Measurements from ENCODE around the gene SLC25A47.
"Not testable (repeated sequence)": the region's sequence is repeated elsewhere in the genome, so short reads cannot be mapped to it uniquely, and the experiment has no call there.

Gene SLC25A47

GRCh38 chr14:100296106-100296651 is 27.0 kb upstream of the SLC25A47 start:
- H3K4me1 ChIP-seq (ENCODE audit: control insufficient read depth in 1 of 2, insufficient read depth in 2 of 2, low read length in 2 of 2) = peaks cover 6 to 14% of the 10 kb centered on the region in 2 donors
- H3K36me3 ChIP-seq (ENCODE audit: control insufficient read depth in 1 of 2, insufficient read depth in 2 of 2, low read length in 2 of 2) = peaks cover 0 to 16% of the 10 kb centered on the region in 2 donors
- H3K27me3 ChIP-seq (ENCODE audit: control insufficient read depth in 1 of 2, insufficient read depth in 2 of 2, low read length in 2 of 2) = no peaks in the 10 kb centered on the region
- H3K9me3 ChIP-seq (ENCODE audit: control insufficient read depth in 1 of 2, low read length in 2 of 2) = no peaks in the 10 kb centered on the region
- no peak overlapping the region for H3K4me3 ChIP-seq (ENCODE audit: low read depth in 1 of 2, low read length in 2 of 2)
- no peak overlapping the region for H3K27ac ChIP-seq (ENCODE audit: low read depth, low read length)
- no peak overlapping the region for H3K9ac ChIP-seq (ENCODE audit: low read depth in 1 of 2, low read length in 2 of 2)

- H3K4me3 ChIP-seq (ENCODE audit: low read depth in 1 of 2, low read length in 2 of 2); H3K9ac ChIP-seq (ENCODE audit: low read depth in 1 of 2, low read length in 2 of 2); H3K27me3 ChIP-seq (ENCODE audit: control insufficient read depth in 1 of 2, insufficient read depth in 2 of 2, low read length in 2 of 2); H3K9me3 ChIP-seq (ENCODE audit: control insufficient read depth in 1 of 2, low read length in 2 of 2): not testable (repeated sequence)
- H3K4me1 ChIP-seq (ENCODE audit: control insufficient read depth in 1 of 2, insufficient read depth in 2 of 2, low read length in 2 of 2) = peaks cover 6 to 14% of the 10 kb centered on the region in 2 donors
- H3K27ac ChIP-seq (ENCODE audit: low read depth, low read length) = peak overlapping the region; percentile 39
- H3K36me3 ChIP-seq (ENCODE audit: control insufficient read depth in 1 of 2, insufficient read depth in 2 of 2, low read length in 2 of 2) = peaks cover 0 to 13% of the 10 kb centered on the region in 2 donors
Observed at GRCh38 chr14:100296729-100297128, 26.4 kb upstream of the SLC25A47 start.

- Histone ChIP-seq H3K27me3 (ENCODE audit: control insufficient read depth in 1 of 2, insufficient read depth in 2 of 2, low read length in 2 of 2) (no peaks in the 10 kb centered on the region), H3K4me1 (ENCODE audit: control insufficient read depth in 1 of 2, insufficient read depth in 2 of 2, low read length in 2 of 2) (peaks cover 6 to 14% of the 10 kb centered on the region in 2 donors), H3K9ac (ENCODE audit: low read depth in 1 of 2, low read length in 2 of 2) (no peak overlapping the region), H3K36me3 (ENCODE audit: control insufficient read depth in 1 of 2, insufficient read depth in 2 of 2, low read length in 2 of 2) (peaks cover 0 to 10% of the 10 kb centered on the region in 2 donors), H3K27ac (ENCODE audit: low read depth, low read length) (peak overlapping the region; percentile 39), H3K4me3 (ENCODE audit: low read depth in 1 of 2, low read length in 2 of 2) (no peak overlapping the region), H3K9me3 (ENCODE audit: control insufficient read depth in 1 of 2, low read length in 2 of 2) (no peaks in the 10 kb centered on the region)
Observed at GRCh38 chr14:100297320-100298300, 25.5 kb upstream of the SLC25A47 start.

GRCh38 chr14:100298551-100299237 is 24.4 kb upstream of the SLC25A47 start:
- H3K4me3 ChIP-seq (ENCODE audit: low read depth in 1 of 2, low read length in 2 of 2) = no peak overlapping the region
- peaks cover 6 to 14% of the 10 kb centered on the region in 2 donors for H3K4me1 ChIP-seq (ENCODE audit: control insufficient read depth in 1 of 2, insufficient read depth in 2 of 2, low read length in 2 of 2)
- peaks cover 0 to 8% of the 10 kb centered on the region in 2 donors for H3K36me3 ChIP-seq (ENCODE audit: control insufficient read depth in 1 of 2, insufficient read depth in 2 of 2, low read length in 2 of 2)
- no peak overlapping the region for H3K9ac ChIP-seq (ENCODE audit: low read depth in 1 of 2, low read length in 2 of 2)
- H3K9me3 ChIP-seq (ENCODE audit: control insufficient read depth in 1 of 2, low read length in 2 of 2) = no peaks in the 10 kb centered on the region
- H3K27ac ChIP-seq (ENCODE audit: low read depth, low read length) = no peak overlapping the region
- H3K27me3 ChIP-seq (ENCODE audit: control insufficient read depth in 1 of 2, insufficient read depth in 2 of 2, low read length in 2 of 2) = no peaks in the 10 kb centered on the region

- H3K27ac ChIP-seq (ENCODE audit: low read depth, low read length) = no peak overlapping the region
Observed at GRCh38 chr14:100299238-100299560, 23.9 kb upstream of the SLC25A47 start.

GRCh38 chr14:100302616-100303015 is 20.5 kb upstream of the SLC25A47 start:
- Histone ChIP-seq H3K4me1 (ENCODE audit: control insufficient read depth in 1 of 2, insufficient read depth in 2 of 2, low read length in 2 of 2) (peaks cover 11 to 22% of the 10 kb centered on the region in 2 donors), H3K27ac (ENCODE audit: low read depth, low read length) (no peak overlapping the region), H3K9ac (ENCODE audit: low read depth in 1 of 2, low read length in 2 of 2) (no peak overlapping the region), H3K36me3 (ENCODE audit: control insufficient read depth in 1 of 2, insufficient read depth in 2 of 2, low read length in 2 of 2) (peaks cover 0 to 8% of the 10 kb centered on the region in 2 donors), H3K27me3 (ENCODE audit: control insufficient read depth in 1 of 2, insufficient read depth in 2 of 2, low read length in 2 of 2) (no peaks in the 10 kb centered on the region), H3K4me3 (ENCODE audit: low read depth in 1 of 2, low read length in 2 of 2) (no peak overlapping the region), H3K9me3 (ENCODE audit: control insufficient read depth in 1 of 2, low read length in 2 of 2) (no peaks in the 10 kb centered on the region)

More at GRCh38 chr14:100299238-100299560, 23.9 kb upstream of the SLC25A47 start:
- H3K4me3 ChIP-seq (ENCODE audit: low read depth in 1 of 2, low read length in 2 of 2) = no peak overlapping the region
- H3K9me3 ChIP-seq (ENCODE audit: control insufficient read depth in 1 of 2, low read length in 2 of 2) = no peaks in the 10 kb centered on the region
- H3K4me1 ChIP-seq (ENCODE audit: control insufficient read depth in 1 of 2, insufficient read depth in 2 of 2, low read length in 2 of 2) = peaks cover 7 to 14% of the 10 kb centered on the region in 2 donors
- peaks cover 0 to 8% of the 10 kb centered on the region in 2 donors for H3K36me3 ChIP-seq (ENCODE audit: control insufficient read depth in 1 of 2, insufficient read depth in 2 of 2, low read length in 2 of 2)
- H3K9ac ChIP-seq (ENCODE audit: low read depth in 1 of 2, low read length in 2 of 2) = no peak overlapping the region
- H3K27me3 ChIP-seq (ENCODE audit: control insufficient read depth in 1 of 2, insufficient read depth in 2 of 2, low read length in 2 of 2) = no peaks in the 10 kb centered on the region

- no peaks in the 10 kb centered on the region for H3K9me3 ChIP-seq (ENCODE audit: control insufficient read depth in 1 of 2, low read length in 2 of 2)
- no peak overlapping the region for H3K9ac ChIP-seq (ENCODE audit: low read depth in 1 of 2, low read length in 2 of 2)
- peaks cover 11 to 22% of the 10 kb centered on the region in 2 donors for H3K4me1 ChIP-seq (ENCODE audit: control insufficient read depth in 1 of 2, insufficient read depth in 2 of 2, low read length in 2 of 2)
- H3K36me3 ChIP-seq (ENCODE audit: control insufficient read depth in 1 of 2, insufficient read depth in 2 of 2, low read length in 2 of 2) = peaks cover 0 to 7% of the 10 kb centered on the region in 2 donors
- H3K27ac ChIP-seq (ENCODE audit: low read depth, low read length) = no peak overlapping the region
- no peaks in the 10 kb centered on the region for H3K27me3 ChIP-seq (ENCODE audit: control insufficient read depth in 1 of 2, insufficient read depth in 2 of 2, low read length in 2 of 2)
- H3K4me3 ChIP-seq (ENCODE audit: low read depth in 1 of 2, low read length in 2 of 2) = no peak overlapping the region
Observed at GRCh38 chr14:100303179-100303578, 20.0 kb upstream of the SLC25A47 start.

GRCh38 chr14:100303925-100304324 is 19.2 kb upstream of the SLC25A47 start:
- Histone ChIP-seq H3K27ac (ENCODE audit: low read depth, low read length) (no peak overlapping the region), H3K36me3 (ENCODE audit: control insufficient read depth in 1 of 2, insufficient read depth in 2 of 2, low read length in 2 of 2) (no peaks in the 10 kb centered on the region), H3K4me3 (ENCODE audit: low read depth in 1 of 2, low read length in 2 of 2) (no peak overlapping the region), H3K27me3 (ENCODE audit: control insufficient read depth in 1 of 2, insufficient read depth in 2 of 2, low read length in 2 of 2) (no peaks in the 10 kb centered on the region), H3K4me1 (ENCODE audit: control insufficient read depth in 1 of 2, insufficient read depth in 2 of 2, low read length in 2 of 2) (peaks cover 11 to 22% of the 10 kb centered on the region in 2 donors), H3K9ac (ENCODE audit: low read depth in 1 of 2, low read length in 2 of 2) (no peak overlapping the region), H3K9me3 (ENCODE audit: control insufficient read depth in 1 of 2, low read length in 2 of 2) (no peaks in the 10 kb centered on the region)

GRCh38 chr14:100304825-100305323 is 18.3 kb upstream of the SLC25A47 start:
- peaks cover 11 to 22% of the 10 kb centered on the region in 2 donors for H3K4me1 ChIP-seq (ENCODE audit: control insufficient read depth in 1 of 2, insufficient read depth in 2 of 2, low read length in 2 of 2)
- H3K4me3 ChIP-seq (ENCODE audit: low read depth in 1 of 2, low read length in 2 of 2) = peak overlapping the region; percentile 70 to 73
- peak overlapping the region; percentile 56 for H3K27ac ChIP-seq (ENCODE audit: low read depth, low read length)
- peak overlapping the region in 1 of 2 donors; percentile 33 for H3K9ac ChIP-seq (ENCODE audit: low read depth in 1 of 2, low read length in 2 of 2)
- no peaks in the 10 kb centered on the region for H3K9me3 ChIP-seq (ENCODE audit: control insufficient read depth in 1 of 2, low read length in 2 of 2)
- no peaks in the 10 kb centered on the region for H3K27me3 ChIP-seq (ENCODE audit: control insufficient read depth in 1 of 2, insufficient read depth in 2 of 2, low read length in 2 of 2)
- H3K36me3 ChIP-seq (ENCODE audit: control insufficient read depth in 1 of 2, insufficient read depth in 2 of 2, low read length in 2 of 2) = no peaks in the 10 kb centered on the region

Measured in duodenal mucosa (tissue), 2 donors.